Aorta (tissue), 5 donors: Measurements from ENCODE around the gene LRMDA. TPM values are rescaled to one million over a fixed set of nuclear protein-coding genes. Genes with fewer than 3 reads are reported as not detected.

Source experiments
- ATAC-seq: fragments of 200-7000 bp; cut with Tn5 transposase; one replicate; pipeline ENCODE4 v1.9.1; 2022; ENCODE audit warnings: moderate library complexity; ENCODE audit not compliant: low FRiP score
- DNase-seq, 2 donors: peaks; one replicate each; pipeline ENCODE4 v3.0.0-alpha.2; 2020
- H3K27ac ChIP-seq, 2 donors: one replicate each; pipeline ENCODE4 v1.5.1; 2013; ENCODE audit warnings: low read length in 2 of 2, mild to moderate bottlenecking in 2 of 2, moderate library complexity in 2 of 2, control low read depth in 1 of 2, inconsistent platforms in 1 of 2, low read depth in 1 of 2
- H3K27me3 ChIP-seq, 2 donors: one replicate each; pipeline ENCODE4 v1.6.1; 2013; ENCODE audit warnings: control low read depth in 1 of 2, low read length in 1 of 2, mild to moderate bottlenecking in 1 of 2, moderate library complexity in 1 of 2; ENCODE audit not compliant: insufficient read depth in 2 of 2, control insufficient read depth in 1 of 2
- H3K36me3 ChIP-seq, 2 donors: one replicate each; pipeline ENCODE4 v1.6.1; 2013; ENCODE audit warnings: control low read depth in 1 of 2, low read length in 1 of 2, mild to moderate bottlenecking in 1 of 2; ENCODE audit not compliant: insufficient read depth in 2 of 2, control insufficient read depth in 1 of 2
- H3K4me1 ChIP-seq, 2 donors: one replicate each; pipeline ENCODE4 v1.6.1; 2013; ENCODE audit warnings: low read length in 2 of 2, control low read depth in 1 of 2, mild to moderate bottlenecking in 1 of 2, moderate library complexity in 1 of 2; ENCODE audit not compliant: insufficient read depth in 2 of 2, control insufficient read depth in 1 of 2
- H3K4me3 ChIP-seq, 2 donors: one replicate each; pipeline ENCODE4 v1.5.1; 2013; ENCODE audit warnings: low read length in 2 of 2, control low read depth in 1 of 2, mild to moderate bottlenecking in 1 of 2
- H3K9me3 ChIP-seq: one replicate; pipeline ENCODE4 v1.6.1; 2013; ENCODE audit warnings: mild to moderate bottlenecking, low read length; ENCODE audit not compliant: control insufficient read depth
- WGBS, 2 donors: extraction: QIAGEN DNeasy Blood & Tissue Kit; methylation state at CpG; one replicate each; pipeline ENCODE4 v1.1.7; 2013; 5-methylcytosine and 5-hydroxymethylcytosine counted together
- intact Hi-C, 2 donors: fragments of 100-400 bp; cut with DNase I; formaldehyde crosslinking; loops; one replicate each; pipeline versions ENCODE4 v1.14.2 to v1.15.0; 2022
- polyA plus RNA-seq, 2 donors: library from polyadenylated mRNA; stranded (reverse); fragments of 200-250 nt; gene quantifications; one replicate each; pipeline ENCODE4 v1.2.3, GENCODE V29; 2013
- total RNA-seq, 2 donors: library from RNA; stranded (reverse); fragmentation: NEBNext Ultra II Directional; extraction: Animal tissue kit (Norgen Biotek cat#: 25700); gene quantifications; one replicate each; pipeline ENCODE4 v1.2.1, GENCODE V29; 2021
- donor health status: healthy with polysubstance abuse.
- donor health status: Bipolar disorder and iron deficiency.
- donor health status: DM: no; HTN: no; CAD: no.
- donor health status: DM: no; HTN: no; CAD: no.
- donor health status: DM: yes; HTN: yes; CAD: no.

The LRMDA gene
- total and polyA plus RNA-seq, 4 donors: 7.4 to 25.7 (median 14.7) TPM

DNA sequence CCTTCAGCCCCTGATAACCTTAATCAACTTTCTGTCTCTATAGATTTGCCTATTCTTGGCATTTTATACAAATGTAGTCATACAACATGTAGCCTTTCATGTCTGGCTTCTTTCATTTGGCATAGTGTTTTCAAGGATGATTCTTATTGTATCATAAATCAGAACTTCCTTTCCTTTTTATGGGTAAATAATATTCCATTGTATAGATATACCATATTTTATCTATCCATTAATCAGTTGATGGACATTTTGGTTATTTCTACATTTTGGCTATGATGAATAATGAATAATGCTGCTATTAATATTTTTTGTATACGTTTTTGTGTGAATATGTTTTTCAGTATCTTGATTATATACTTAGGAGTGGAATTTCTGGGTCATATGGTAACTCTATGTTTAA is 720.8 kb downstream of the LRMDA start:
- ATAC-seq (no peak), DNase-seq (no peak)
- H3K36me3 ChIP-seq: no peaks in the 10 kb centered on the region
- peaks cover 0 to 7% of the 10 kb centered on the region in 2 donors for H3K4me1 ChIP-seq
- WGBS, 2 donors: 80 to 95% methylated on average over 1 of the region's 1 CpG
- no peaks in the 10 kb centered on the region for H3K27me3 ChIP-seq
- H3K9me3 ChIP-seq: no peaks in the 10 kb centered on the region
- H3K27ac ChIP-seq: no peak overlapping the region
- intact Hi-C loops: no loop called here
- no peak overlapping the region for H3K4me3 ChIP-seq

DNA sequence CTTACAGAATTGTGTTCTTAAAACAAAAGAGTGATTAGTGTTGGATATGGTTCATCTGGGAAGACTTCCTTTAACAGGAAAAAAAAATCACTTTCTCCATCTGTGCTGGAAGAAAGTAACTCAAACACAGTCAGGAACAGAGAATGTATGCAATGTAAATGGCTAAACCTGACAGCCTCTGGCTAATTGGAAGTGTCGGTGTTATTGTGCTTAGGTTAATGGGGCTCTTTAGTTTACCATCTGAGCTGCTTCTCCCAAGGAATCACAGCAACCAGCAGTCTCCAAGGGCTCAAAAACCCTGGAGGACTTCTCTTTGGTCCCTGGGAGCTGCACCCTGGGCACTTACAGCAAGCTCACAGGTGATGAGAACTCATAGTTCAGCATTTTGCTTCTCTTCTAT is 724.5 kb downstream of the LRMDA start:
- intact Hi-C loops: no loop called here
- Histone ChIP-seq H3K27me3 (no peaks in the 10 kb centered on the region), H3K4me3 (no peak overlapping the region), H3K9me3 (no peaks in the 10 kb centered on the region), H3K36me3 (no peaks in the 10 kb centered on the region), H3K4me1 (peaks cover 0 to 1% of the 10 kb centered on the region in 2 donors), H3K27ac (no peak overlapping the region)
- WGBS, 2 donors: 26 to 49% methylated on average over 1 of the region's 1 CpG
- ATAC-seq (no peak), DNase-seq (no peak)

- Histone ChIP-seq H3K9me3 (no peaks in the 10 kb centered on the region), H3K4me3 (no peak overlapping the region), H3K36me3 (no peaks in the 10 kb centered on the region), H3K27ac (no peak overlapping the region), H3K27me3 (no peaks in the 10 kb centered on the region), H3K4me1 (no peaks in the 10 kb centered on the region)
- DNase-seq (no peak), ATAC-seq (no peak)
- 83% methylated on average over 12 of the region's 12 CpGs for WGBS, 2 donors
- intact Hi-C loops: no loop called here
Observed at GRCh38 chr10:76160446-76161300, 729.2 kb downstream of the LRMDA start.

DNA sequence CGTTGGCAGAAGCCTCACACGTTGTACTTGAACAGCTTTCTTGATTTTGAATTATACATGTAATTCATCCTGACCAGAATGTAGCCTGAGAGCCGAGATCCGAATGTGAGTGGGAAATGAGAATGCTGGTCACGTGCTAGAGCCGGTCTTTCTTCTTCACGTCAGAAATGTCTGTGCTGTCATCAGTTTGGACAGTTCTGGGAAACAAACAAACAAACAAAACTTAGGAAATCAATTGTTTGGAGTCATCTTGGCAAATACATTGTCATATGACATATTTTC is 729.8 kb downstream of the LRMDA start:
- 77 to 82% methylated on average over 7 of the region's 7 CpGs for WGBS, 2 donors
- H3K36me3 ChIP-seq: no peaks in the 10 kb centered on the region
- no peaks in the 10 kb centered on the region for H3K9me3 ChIP-seq
- H3K4me3 ChIP-seq: no peak overlapping the region
- ATAC-seq: no peak
- no peak for DNase-seq
- no peak overlapping the region for H3K27ac ChIP-seq
- intact Hi-C loops: no loop called here
- no peaks in the 10 kb centered on the region for H3K4me1 ChIP-seq
- no peaks in the 10 kb centered on the region for H3K27me3 ChIP-seq

GRCh38 chr10:76168437-76168836 is 737.0 kb downstream of the LRMDA start:
- H3K36me3 ChIP-seq: no peaks in the 10 kb centered on the region
- no peak for DNase-seq
- no peaks in the 10 kb centered on the region for H3K9me3 ChIP-seq
- no peaks in the 10 kb centered on the region for H3K4me1 ChIP-seq
- H3K27me3 ChIP-seq: no peaks in the 10 kb centered on the region
- intact Hi-C loops: no loop called here
- WGBS, 2 donors: 95 to 100% methylated on average over 1 of the region's 1 CpG
- no peak for ATAC-seq
- H3K4me3 ChIP-seq: no peak overlapping the region
- H3K27ac ChIP-seq: no peak overlapping the region

GRCh38 chr10:76169246-76169645 is 737.8 kb downstream of the LRMDA start:
- ATAC-seq: no peak
- WGBS, 2 donors: 96 to 98% methylated on average over 2 of the region's 2 CpGs

DNA sequence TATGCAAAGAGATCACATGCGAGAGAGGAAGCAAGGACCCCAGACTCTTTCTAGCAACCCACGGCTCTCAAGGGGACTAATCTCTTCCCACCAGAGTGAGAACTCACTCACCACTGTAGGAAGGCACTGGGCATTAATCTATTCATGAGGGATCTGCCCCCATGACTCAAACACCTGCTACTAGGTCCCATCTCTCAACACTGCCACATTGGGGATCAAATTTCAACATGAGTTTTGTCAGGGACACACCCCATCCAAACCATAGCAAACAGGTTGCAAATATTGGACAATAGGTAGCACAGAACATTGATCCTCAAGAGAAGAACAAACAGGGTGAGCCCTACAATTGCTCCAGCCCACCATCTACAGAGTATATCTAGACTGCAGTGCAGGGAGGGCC is 740.6 kb downstream of the LRMDA start:
- H3K4me3 ChIP-seq: no peak overlapping the region
- H3K36me3 ChIP-seq: no peaks in the 10 kb centered on the region
- no peak for ATAC-seq
- no peaks in the 10 kb centered on the region for H3K4me1 ChIP-seq
- intact Hi-C loops: no loop called here
- 89 to 99% methylated on average over 2 of the region's 2 CpGs for WGBS, 2 donors
- no peaks in the 10 kb centered on the region for H3K27me3 ChIP-seq
- no peak for DNase-seq
- H3K27ac ChIP-seq: no peak overlapping the region
- no peaks in the 10 kb centered on the region for H3K9me3 ChIP-seq

More at GRCh38 chr10:76169246-76169645, 737.8 kb downstream of the LRMDA start:
- H3K9me3 ChIP-seq: no peaks in the 10 kb centered on the region
- H3K4me1 ChIP-seq: no peaks in the 10 kb centered on the region
- intact Hi-C loops: no loop called here
- H3K27me3 ChIP-seq: no peaks in the 10 kb centered on the region
- no peaks in the 10 kb centered on the region for H3K36me3 ChIP-seq
- H3K4me3 ChIP-seq: no peak overlapping the region
- H3K27ac ChIP-seq: no peak overlapping the region
- no peak for DNase-seq

GRCh38 chr10:76175533-76176165 is 744.2 kb downstream of the LRMDA start:
- Histone ChIP-seq H3K27me3 (no peaks in the 10 kb centered on the region), H3K27ac (no peak overlapping the region), H3K36me3 (no peaks in the 10 kb centered on the region), H3K4me3 (no peak overlapping the region), H3K9me3 (no peaks in the 10 kb centered on the region), H3K4me1 (peaks cover 0 to under 1% of the 10 kb centered on the region in 2 donors)
- no peak for ATAC-seq
- no peak for DNase-seq
- 94 to 98% methylated on average over 9 of the region's 9 CpGs for WGBS, 2 donors
- intact Hi-C loops: no loop called here

DNA sequence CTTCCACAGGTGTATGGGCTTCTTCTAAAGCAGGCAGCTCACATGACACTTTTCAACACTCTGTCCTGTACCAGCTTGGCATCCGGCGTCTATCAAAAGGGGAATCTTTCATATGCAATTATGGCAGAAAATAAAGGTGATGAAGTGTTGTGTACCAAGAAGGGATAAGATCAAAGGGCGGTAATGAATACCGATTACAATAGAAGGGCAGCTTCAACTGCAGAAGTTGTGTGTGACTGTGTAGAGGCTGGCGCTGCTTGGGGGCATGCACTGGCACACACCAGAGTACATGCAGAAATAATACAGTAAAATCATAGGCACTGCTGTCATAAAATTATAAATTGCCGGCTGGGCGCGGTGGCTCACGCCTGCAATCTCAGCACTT is 744.7 kb downstream of the LRMDA start:
- intact Hi-C loops: no loop called here

More for the DNA sequence above, 744.7 kb downstream of the LRMDA start:
- ATAC-seq (no peak), DNase-seq (no peak)
- Histone ChIP-seq H3K9me3 (no peaks in the 10 kb centered on the region), H3K4me3 (no peak overlapping the region), H3K27me3 (no peaks in the 10 kb centered on the region), H3K4me1 (peaks cover 0 to 5% of the 10 kb centered on the region in 2 donors), H3K27ac (no peak overlapping the region), H3K36me3 (no peaks in the 10 kb centered on the region)
- WGBS, 2 donors: 98 to 99% methylated on average over 9 of the region's 9 CpGs
